ENCODE data around the gene ABTB1.

ABTB1 gene

GRCh38 chr3:127686512-127686894 lies 13.8 kb downstream of the ABTB1 start:
- DNase-seq (ENCODE audit: low read depth), result no peak

DNA sequence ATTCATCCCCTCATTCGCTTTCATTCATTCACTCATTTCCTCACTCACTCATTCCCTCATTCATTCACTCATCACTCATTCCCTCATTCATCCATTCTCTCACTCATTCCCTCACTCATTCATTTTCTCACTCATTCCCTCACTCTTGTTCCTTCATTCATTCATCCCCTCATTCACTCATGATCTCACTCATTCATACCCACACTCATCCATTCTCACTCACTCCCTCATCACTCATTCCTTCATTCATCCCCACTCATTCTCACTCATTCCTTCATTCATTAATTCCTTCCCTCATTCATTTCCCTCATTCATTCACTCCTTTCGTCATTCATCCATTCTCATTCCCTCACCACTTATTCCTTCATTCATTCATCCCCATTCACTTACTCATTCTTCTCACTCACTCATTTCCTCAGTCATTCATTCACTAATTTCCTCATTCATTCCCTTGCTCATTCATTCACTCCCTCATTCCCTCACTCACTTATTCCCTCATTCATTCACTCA lies 14.5 kb downstream of the ABTB1 start:
- DNase-seq (ENCODE audit: low read depth), result no peak

- no peak for DNase-seq (ENCODE audit: low read depth)
Observed at GRCh38 chr3:127688022-127688415, 15.3 kb downstream of the ABTB1 start.

- DNase-seq (ENCODE audit: low read depth), result no peak
Observed at GRCh38 chr3:127688416-127689265, 15.9 kb downstream of the ABTB1 start.

- DNase-seq (ENCODE audit: low read depth), result no peak
Observed at GRCh38 chr3:127689266-127689860, 16.6 kb downstream of the ABTB1 start.

DNA sequence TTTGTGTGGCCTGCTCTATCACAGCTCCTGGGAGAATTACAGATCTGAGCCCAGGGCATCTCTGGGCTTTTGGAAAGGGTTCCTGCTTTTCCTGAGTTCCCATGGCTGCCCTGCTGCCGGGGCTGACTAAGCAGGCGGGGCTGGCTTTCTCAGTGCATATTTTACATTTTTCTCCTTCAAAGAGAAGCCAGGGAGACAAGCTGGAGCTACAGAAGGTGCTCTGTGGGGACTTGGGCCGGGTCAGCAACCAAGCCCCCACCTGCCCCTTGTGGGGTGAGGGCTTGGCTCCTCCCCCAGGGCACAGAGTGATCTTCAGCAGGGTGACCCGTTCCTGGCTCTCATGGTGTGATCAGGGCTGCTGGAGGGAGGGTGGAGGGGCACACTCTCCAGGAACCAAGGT lies 17.4 kb downstream of the ABTB1 start:
- DNase-seq (ENCODE audit: low read depth), result no peak

DNA sequence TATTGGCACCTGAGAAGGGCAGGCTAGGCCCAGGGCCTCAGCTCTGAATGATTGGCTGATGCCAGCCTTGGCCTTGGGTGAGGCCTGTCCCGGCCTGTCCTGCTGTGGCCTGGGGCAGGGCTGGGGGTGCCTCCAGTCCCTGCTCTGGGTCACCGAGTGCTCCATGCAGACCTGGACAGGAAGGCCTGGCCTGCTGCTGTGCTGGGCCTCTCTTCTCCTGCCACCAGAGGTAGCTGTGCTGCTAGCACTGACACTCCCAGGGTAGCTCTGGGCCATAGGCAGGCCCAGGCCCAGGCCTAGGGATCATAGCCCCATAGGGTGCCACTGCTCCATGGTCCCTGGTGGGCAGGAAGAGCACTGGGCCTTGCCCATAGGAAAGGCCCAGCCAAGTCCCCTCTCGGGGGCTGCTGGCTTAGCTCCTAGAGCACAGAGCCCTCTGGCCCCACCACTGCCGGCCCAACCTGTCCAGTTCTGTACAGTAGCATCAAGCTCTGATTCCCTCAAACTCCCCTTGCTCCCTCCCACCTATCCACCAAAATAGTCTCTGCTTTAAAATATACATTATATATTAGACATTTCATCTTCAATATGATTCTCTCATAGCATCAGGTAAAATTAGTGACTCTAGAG lies 18.2 kb downstream of the ABTB1 start:
- no peak for DNase-seq (ENCODE audit: low read depth)

GRCh38 chr3:127691489-127691888 lies 18.7 kb downstream of the ABTB1 start:
- no peak for DNase-seq (ENCODE audit: low read depth)

DNA sequence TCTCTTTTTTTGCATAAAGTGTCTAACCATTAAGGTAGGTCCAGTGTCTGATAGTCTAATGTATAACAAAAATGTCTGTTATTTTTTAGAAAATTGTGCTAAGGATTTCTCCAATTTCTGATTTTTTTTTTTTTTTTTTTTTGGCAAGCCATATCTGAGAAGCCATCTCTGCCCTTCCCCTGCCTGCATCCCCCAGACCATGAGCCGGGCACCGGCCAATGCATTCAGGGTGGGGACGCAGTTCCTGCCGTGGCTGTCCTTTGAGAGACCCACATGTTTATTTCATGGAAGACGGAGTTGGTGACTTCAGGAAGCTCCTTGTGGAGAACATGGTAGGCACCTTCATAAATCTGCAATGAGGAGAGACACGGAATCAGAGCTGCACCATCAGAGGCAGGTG lies 19.2 kb downstream of the ABTB1 start:
- DNase-seq (ENCODE audit: low read depth), result no peak

- DNase-seq (ENCODE audit: low read depth), result no peak
Observed at GRCh38 chr3:127692501-127693335, 20.0 kb downstream of the ABTB1 start.

DNA sequence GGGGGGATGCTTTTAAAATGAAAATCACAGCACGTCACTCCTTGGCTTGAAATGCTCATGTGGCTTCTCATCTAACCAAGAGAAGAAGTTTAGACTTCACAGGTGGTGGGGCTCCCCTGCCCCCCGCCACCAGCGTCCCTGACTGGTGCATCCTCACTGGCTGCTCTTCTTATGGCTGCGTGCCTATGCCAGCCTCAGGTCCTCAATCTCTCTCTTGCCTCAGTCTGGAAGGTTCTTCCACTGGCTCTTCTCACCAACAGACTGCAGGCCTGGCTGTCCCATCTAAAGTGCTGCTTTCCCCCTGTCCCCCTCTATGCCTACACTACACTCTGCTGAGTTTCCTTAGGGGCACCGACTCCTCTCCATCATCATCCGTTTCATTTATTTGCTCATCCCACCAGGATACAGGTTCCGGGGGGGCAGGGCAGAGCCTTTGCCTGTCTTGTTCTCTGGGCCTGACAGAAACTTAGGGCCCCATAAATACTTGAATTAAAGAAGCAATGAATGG lies 20.6 kb downstream of the ABTB1 start:
- DNase-seq (ENCODE audit: low read depth), result no peak

- peak; percentile 28 for DNase-seq (ENCODE audit: low read depth)
Observed at GRCh38 chr3:127694467-127695215, 21.9 kb downstream of the ABTB1 start.

GRCh38 chr3:127697551-127698240 lies 24.9 kb downstream of the ABTB1 start:
- peak; percentile 42 for DNase-seq (ENCODE audit: low read depth)

GRCh38 chr3:127698286-127698685 lies 25.5 kb downstream of the ABTB1 start:
- DNase-seq (ENCODE audit: low read depth), result no peak

- no peak for DNase-seq (ENCODE audit: low read depth)
Observed at GRCh38 chr3:127698691-127699415, 26.1 kb downstream of the ABTB1 start.

GRCh38 chr3:127699416-127700300 lies 26.9 kb downstream of the ABTB1 start:
- DNase-seq (ENCODE audit: low read depth), result no peak

- DNase-seq (ENCODE audit: low read depth), result no peak
Observed at GRCh38 chr3:127700406-127700805, 27.7 kb downstream of the ABTB1 start.

- no peak for DNase-seq (ENCODE audit: low read depth)
Observed at GRCh38 chr3:127701280-127701911, 28.6 kb downstream of the ABTB1 start.

All from activated T-cell treated with anti-CD3 and anti-CD28 coated beads for 48 hours (primary cell).